Measurements from ENCODE around the gene ADAM8. TPM values are rescaled to one million over a fixed set of nuclear protein-coding genes. Genes with fewer than 3 reads are reported as not detected.

Gene ADAM8
- total and polyA plus RNA-seq, 2 of the 8 experiments (the other 6 are each of a cell fraction or from before 2014, with no cell fraction given), result 4.6 TPM

DNA sequence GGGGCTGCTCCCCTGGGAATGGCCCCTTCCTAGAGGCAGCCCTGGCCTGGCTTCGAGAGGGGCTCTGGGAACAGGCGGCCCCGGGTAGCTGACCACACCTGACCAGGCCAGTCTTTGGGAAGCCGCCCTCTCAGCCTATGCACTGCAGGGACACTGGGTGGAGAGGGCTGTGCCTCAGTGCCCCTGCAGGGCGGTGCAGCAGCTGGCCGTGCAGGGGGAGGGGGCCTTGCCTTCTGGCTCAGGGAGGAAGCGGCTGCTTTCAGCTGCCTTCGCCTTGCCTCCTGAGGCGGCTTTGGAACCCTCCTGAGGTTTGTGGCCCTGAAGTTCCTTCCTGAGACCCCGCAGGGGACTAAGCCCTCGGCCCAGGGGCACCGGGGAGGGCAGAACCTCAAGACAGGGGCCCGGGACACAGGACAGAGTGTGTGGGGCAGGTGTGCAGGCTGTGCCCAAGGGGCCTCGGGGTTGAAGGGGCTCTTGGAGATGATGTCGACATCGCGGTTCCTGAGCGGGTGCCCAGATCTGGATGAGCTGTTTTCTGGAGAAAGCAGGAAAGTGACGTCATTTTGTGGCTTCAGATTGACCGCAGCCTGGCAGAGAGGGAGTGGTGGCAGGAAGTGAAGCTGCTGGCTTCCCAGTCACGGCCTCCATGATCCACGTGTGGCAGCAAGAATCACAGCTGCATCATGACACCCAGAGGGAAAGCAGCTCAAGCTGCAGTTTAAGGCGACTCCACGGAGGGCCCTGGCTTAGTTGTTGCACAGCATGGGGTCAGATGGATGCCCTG is 17.7 kb downstream of the ADAM8 start:
- no peak overlapping the region for H3K14ac ChIP-seq (ENCODE audit: insufficient read length)
- no peak overlapping the region for H3K56ac ChIP-seq (replicated peaks; ENCODE audit: insufficient read length, low read depth, low read length)
- no peaks in the 10 kb centered on the region for H3K79me2 ChIP-seq (ENCODE audit: control insufficient read depth in 1 of 2, insufficient read depth in 2 of 2, low read length in 2 of 2)
- no peak overlapping the region for H3K27ac ChIP-seq (ENCODE audit: low read depth, low read length)
- no peak overlapping the region for H3K9ac ChIP-seq (replicated peaks in 1 of 4; ENCODE audit: extremely low read depth in 1 of 4, low read depth in 3 of 4, low read length in 3 of 4)
- peaks cover 7% of the 10 kb centered on the region; the same call in 1 of the 2 replicates for H3K23me2 ChIP-seq (ENCODE audit: low read depth, low read length)
- POLR2A ChIA-PET (ENCODE audit: partially characterized antibody), result interaction anchor here (1.0 to 2.5 kb wide), 2 partner anchors 20 to 25 kb away, joined by 3 to 11 read pairs; no protein-coding TSS in a partner anchor
- H2AFZ ChIP-seq (ENCODE audit: low read length), result no peak overlapping the region
- H3K36me3 ChIP-seq (ENCODE audit: control insufficient read depth in 2 of 4, insufficient read depth in 4 of 4, low read length in 3 of 4), result no peaks in the 10 kb centered on the region
- CTCF ChIA-PET (ENCODE audit: partially characterized antibody), result interaction anchor here (1.0 to 4.5 kb wide), 8 partner anchors 8 to 115 kb away, joined by 3 to 24 read pairs (median 4); no protein-coding TSS in a partner anchor
- TF ChIP-seq BCL11A (IDR thresholded peaks at IDR 0.05; ENCODE audit: low read depth in 2 of 2, low read length in 2 of 2) (no peak), RBBP5 (IDR thresholded peaks at IDR 0.05; ENCODE audit: borderline replicate concordance, low read depth, low read length) (no peak), POU5F1 (IDR thresholded peaks at IDR 0.05; ENCODE audit: low read depth, low read length) (no peak)
- H4K20me1 ChIP-seq (replicated peaks in 1 of 2; ENCODE audit: control insufficient read depth in 1 of 2, insufficient read depth in 2 of 2, low read length in 2 of 2), result peaks cover 0 to 3% of the 10 kb centered on the region in 2 experiments
- no peak overlapping the region for H4K5ac ChIP-seq (ENCODE audit: insufficient read length, low read depth, low read length)
- H3K23ac ChIP-seq (ENCODE audit: insufficient read length), result no peak overlapping the region
- H3K4me3 ChIP-seq (ENCODE audit: extremely low read depth in 1 of 4, insufficient read depth in 2 of 4, low read depth in 3 of 4, low read length in 4 of 4), result no peak overlapping the region
- no peak overlapping the region for H3K4ac ChIP-seq (replicated peaks; ENCODE audit: insufficient read length, low read depth, low read length)
- H3K79me1 ChIP-seq (ENCODE audit: low read depth, low read length), result no peaks in the 10 kb centered on the region
- 91% methylated on average over 22 of the region's 24 CpGs; no CpG with 5 or more reads in 1 of the 2 experiments for WGBS, 2 experiments (ENCODE audit: extremely low coverage in 1 of 2, insufficient coverage in 1 of 2, insufficient read length in 1 of 2, insufficient replicate concordance in 2 of 2, low coverage in 1 of 2, low lambda C conversion rate in 2 of 2, missing lambda C conversion rate in 1 of 2)
- no peak overlapping the region for H2AK5ac ChIP-seq (ENCODE audit: low read depth, low read length)
- no peak overlapping the region; a peak in 1 of 4 replicates for H3K4me2 ChIP-seq (ENCODE audit: insufficient read depth in 1 of 2, low read depth in 2 of 2, low read length in 2 of 2)
- H2BK12ac ChIP-seq (ENCODE audit: low read depth, low read length), result peak overlapping the region; percentile 90; the same call in 1 of the 2 replicates
- H3K4me1 ChIP-seq (replicated peaks in 1 of 4; ENCODE audit: control insufficient read depth in 3 of 4, insufficient read depth in 4 of 4, low read length in 3 of 4), result peaks cover 0 to 20% (median 11%) of the 10 kb centered on the region in 4 experiments; a peak in 5 of 7 replicates
- H2BK15ac ChIP-seq (ENCODE audit: low read length), result peak overlapping the region; percentile 9; the same call in 1 of the 2 replicates
- H2BK5ac ChIP-seq (ENCODE audit: low read depth, low read length), result no peak overlapping the region; the same call in 1 of the 2 replicates
- no peak for FAIRE-seq
- peak overlapping the region; percentile 35 for H4K8ac ChIP-seq (ENCODE audit: extremely low read depth, insufficient read depth, low read length)
- no peak for DNase-seq (ENCODE audit: low read depth in 1 of 2, low spot score in 2 of 2)
- H2BK120ac ChIP-seq (replicated peaks; ENCODE audit: low read depth, low read length), result no peak overlapping the region
- H4K91ac ChIP-seq (replicated peaks; ENCODE audit: insufficient read length, low read length), result peak overlapping the region; percentile 54
- peak overlapping the region; percentile 60; the same call in 1 of the 2 replicates for H3K18ac ChIP-seq (ENCODE audit: extremely low read depth, low read length)
- H2BK20ac ChIP-seq (ENCODE audit: low read length), result no peak overlapping the region
- no peaks in the 10 kb centered on the region for H3K9me3 ChIP-seq (ENCODE audit: insufficient read depth in 2 of 2, low read depth in 1 of 2, low read length in 1 of 2)
- H3K27me3 ChIP-seq (replicated peaks in 1 of 4; ENCODE audit: control insufficient read depth in 3 of 4, extremely low read depth in 1 of 4, insufficient read depth in 3 of 4, low read length in 3 of 4), result peaks cover 0 to 15% (median 8%) of the 10 kb centered on the region in 4 experiments; a peak in 6 of 7 replicates
